HUES64 (cell line): ENCODE results near the gene PTGS2.
"Not testable (repeated sequence)": the region's sequence is repeated elsewhere in the genome, so short reads cannot be mapped to it uniquely, and the experiment has no call there.

Experiments
- H3K27ac ChIP-seq: 2 replicates; pipeline ENCODE4 v1.7.0; 2013; ENCODE audit warnings: low read depth, low read length, inconsistent platforms
- H3K27me3 ChIP-seq: 2 replicates; pipeline ENCODE4 v1.6.1; 2013; ENCODE audit warnings: mild to moderate bottlenecking, low read length; ENCODE audit not compliant: insufficient read depth
- H3K36me3 ChIP-seq: 2 replicates; pipeline ENCODE4 v1.6.1; 2013; ENCODE audit warnings: mild to moderate bottlenecking, low read length; ENCODE audit not compliant: insufficient read depth
- H3K4me1 ChIP-seq: 2 replicates; pipeline ENCODE4 v1.6.1; 2013; ENCODE audit warnings: mild to moderate bottlenecking, low read length, moderate library complexity; ENCODE audit not compliant: insufficient read depth
- H3K4me3 ChIP-seq: 2 replicates; pipeline ENCODE4 v1.5.1; 2013; ENCODE audit warnings: mild to moderate bottlenecking, low read length, moderate library complexity
- H3K9ac ChIP-seq: 2 replicates; pipeline ENCODE4 v1.6.1; 2013; ENCODE audit warnings: mild to moderate bottlenecking, low read depth, low read length
- H3K9me3 ChIP-seq: 2 replicates; pipeline ENCODE4 v1.6.1; 2013; ENCODE audit warnings: low read depth, low read length; ENCODE audit not compliant: insufficient read depth
- WGBS: fragments of 150-250, 120-280 bp; methylation state at CpG from one replicate; pipeline ENCODE4 v1.1.7; 2013; ENCODE audit warnings: missing lambda C conversion rate; 5-methylcytosine and 5-hydroxymethylcytosine counted together

PTGS2 gene

GRCh38 chr1:186637567-186637966, 42.7 kb downstream of the PTGS2 start:
- not testable (repeated sequence) for H3K9me3 ChIP-seq, H3K27me3 ChIP-seq, H3K36me3 ChIP-seq, H3K27ac ChIP-seq
- H3K4me3 ChIP-seq = peak overlapping the region; percentile 57
- 9% methylated on average over 10 of the region's 16 CpGs for WGBS
- peaks cover 11% of the 10 kb centered on the region for H3K4me1 ChIP-seq
- H3K9ac ChIP-seq = peak overlapping the region; percentile 55

DNA sequence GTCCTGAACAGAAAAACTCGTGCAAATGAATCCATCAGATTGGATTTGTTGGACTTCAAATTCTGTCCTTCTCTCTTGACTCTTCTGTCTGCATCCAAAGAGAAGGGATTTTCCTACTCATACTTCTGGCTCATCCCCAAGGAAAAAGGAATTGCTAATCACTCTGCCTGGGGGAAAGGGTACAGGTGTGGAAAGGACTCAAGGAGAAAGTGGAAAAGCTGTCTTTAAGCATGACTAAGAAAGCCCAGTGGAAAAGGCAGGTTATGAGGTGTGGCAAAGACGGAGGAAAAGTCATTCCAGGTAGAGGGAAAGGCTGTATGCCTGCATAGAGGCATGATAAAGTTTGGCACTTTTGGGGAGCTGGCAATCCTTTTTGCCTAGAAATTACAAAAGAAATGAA, 43.4 kb downstream of the PTGS2 start:
- no peak overlapping the region for H3K9ac ChIP-seq
- H3K36me3 ChIP-seq = no peaks in the 10 kb centered on the region
- H3K9me3 ChIP-seq = no peaks in the 10 kb centered on the region
- 65% methylated on average over 2 of the region's 2 CpGs for WGBS
- H3K4me3 ChIP-seq = peak overlapping the region; percentile 57
- H3K27me3 ChIP-seq = peaks cover 7% of the 10 kb centered on the region; the same call in 1 of the 2 replicates
- no peak overlapping the region for H3K27ac ChIP-seq
- H3K4me1 ChIP-seq = peaks cover 11% of the 10 kb centered on the region

DNA sequence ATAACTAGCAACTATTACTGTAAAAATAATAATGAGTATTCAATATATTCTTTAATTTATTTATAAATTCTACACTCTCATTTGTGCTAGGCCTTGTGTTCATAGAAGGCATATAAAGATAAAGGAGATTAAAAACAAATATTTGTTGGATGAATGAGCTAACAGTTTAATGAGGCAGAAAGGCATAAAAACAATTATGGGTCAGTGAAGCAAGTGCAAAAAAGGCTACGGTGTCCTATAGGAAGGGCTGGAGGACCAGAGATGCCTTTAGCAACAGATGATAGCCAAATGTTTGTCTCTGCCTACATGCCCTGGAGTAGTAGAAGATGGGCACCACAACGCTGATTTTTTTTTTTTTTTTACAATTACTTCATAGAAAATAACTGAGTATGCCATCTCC, 45.7 kb downstream of the PTGS2 start:
- no peaks in the 10 kb centered on the region for H3K9me3 ChIP-seq
- no peak overlapping the region for H3K4me3 ChIP-seq
- WGBS = 95% methylated on average over 1 of the region's 2 CpGs
- peaks cover 11% of the 10 kb centered on the region for H3K4me1 ChIP-seq
- H3K9ac ChIP-seq = no peak overlapping the region
- no peak overlapping the region for H3K27ac ChIP-seq
- H3K36me3 ChIP-seq = no peaks in the 10 kb centered on the region
- H3K27me3 ChIP-seq = peaks cover 7% of the 10 kb centered on the region; the same call in 1 of the 2 replicates

GRCh38 chr1:186633116-186633515, 47.1 kb downstream of the PTGS2 start:
- WGBS = 90% methylated on average over 1 of the region's 1 CpG
- no peaks in the 10 kb centered on the region for H3K9me3 ChIP-seq
- H3K4me3 ChIP-seq = no peak overlapping the region
- peaks cover 7% of the 10 kb centered on the region; the same call in 1 of the 2 replicates for H3K27me3 ChIP-seq
- H3K4me1 ChIP-seq = peaks cover 11% of the 10 kb centered on the region
- no peak overlapping the region for H3K27ac ChIP-seq
- H3K36me3 ChIP-seq = no peaks in the 10 kb centered on the region
- no peak overlapping the region for H3K9ac ChIP-seq

- Histone ChIP-seq H3K36me3 (no peaks in the 10 kb centered on the region), H3K27me3 (no peaks in the 10 kb centered on the region), H3K9ac (no peak overlapping the region), H3K4me3 (no peak overlapping the region), H3K4me1 (peaks cover 5% of the 10 kb centered on the region; the same call in 1 of the 2 replicates), H3K27ac (no peak overlapping the region), H3K9me3 (no peaks in the 10 kb centered on the region)
- 92% methylated on average over 1 of the region's 1 CpG for WGBS
Measured at GRCh38 chr1:186629341-186629740, 50.9 kb downstream of the PTGS2 start.

GRCh38 chr1:186628910-186629309, 51.3 kb downstream of the PTGS2 start:
- H3K4me3 ChIP-seq = no peak overlapping the region
- no peaks in the 10 kb centered on the region for H3K36me3 ChIP-seq
- H3K9me3 ChIP-seq = no peaks in the 10 kb centered on the region
- H3K4me1 ChIP-seq = peaks cover 5% of the 10 kb centered on the region; the same call in 1 of the 2 replicates
- H3K27ac ChIP-seq = no peak overlapping the region
- H3K9ac ChIP-seq = no peak overlapping the region
- no peaks in the 10 kb centered on the region for H3K27me3 ChIP-seq

GRCh38 chr1:186627019-186627418, 53.2 kb downstream of the PTGS2 start:
- Histone ChIP-seq H3K9me3 (no peaks in the 10 kb centered on the region), H3K9ac (no peak overlapping the region), H3K4me3 (no peak overlapping the region), H3K27ac (no peak overlapping the region), H3K36me3 (no peaks in the 10 kb centered on the region), H3K4me1 (no peaks in the 10 kb centered on the region), H3K27me3 (no peaks in the 10 kb centered on the region)
- WGBS = 87% methylated on average over 2 of the region's 2 CpGs

DNA sequence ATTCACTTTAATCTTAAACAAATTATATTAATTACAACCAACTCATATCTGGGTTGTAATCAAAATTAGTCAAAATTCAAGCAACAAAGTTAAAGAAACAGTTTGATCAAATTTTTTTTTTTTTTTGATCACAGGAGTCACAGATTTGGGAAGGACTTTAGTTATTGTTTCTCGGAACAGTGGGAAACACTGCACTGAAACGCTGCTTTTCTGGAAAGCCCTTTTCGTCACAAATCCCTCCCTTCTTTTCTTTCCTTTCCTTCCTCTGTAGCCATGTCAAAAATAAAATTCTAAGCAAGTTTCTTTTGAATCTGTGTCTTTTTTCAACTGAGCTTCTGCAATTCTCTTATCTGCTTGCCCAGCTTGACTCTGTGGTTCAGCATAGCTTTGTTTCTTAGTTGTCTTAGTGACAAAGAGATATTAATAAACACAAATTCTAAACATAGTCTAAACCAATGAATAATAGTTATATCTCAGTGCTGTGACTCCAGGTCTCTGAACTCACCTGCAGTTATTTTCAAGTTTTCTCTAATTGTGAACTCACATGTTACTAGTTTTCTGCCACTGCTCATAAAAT, 53.8 kb downstream of the PTGS2 start:
- Histone ChIP-seq H3K9me3 (no peaks in the 10 kb centered on the region), H3K4me3 (no peak overlapping the region), H3K27me3 (no peaks in the 10 kb centered on the region), H3K9ac (no peak overlapping the region), H3K36me3 (no peaks in the 10 kb centered on the region), H3K27ac (no peak overlapping the region), H3K4me1 (no peaks in the 10 kb centered on the region)
- WGBS = 89% methylated on average over 3 of the region's 3 CpGs

DNA sequence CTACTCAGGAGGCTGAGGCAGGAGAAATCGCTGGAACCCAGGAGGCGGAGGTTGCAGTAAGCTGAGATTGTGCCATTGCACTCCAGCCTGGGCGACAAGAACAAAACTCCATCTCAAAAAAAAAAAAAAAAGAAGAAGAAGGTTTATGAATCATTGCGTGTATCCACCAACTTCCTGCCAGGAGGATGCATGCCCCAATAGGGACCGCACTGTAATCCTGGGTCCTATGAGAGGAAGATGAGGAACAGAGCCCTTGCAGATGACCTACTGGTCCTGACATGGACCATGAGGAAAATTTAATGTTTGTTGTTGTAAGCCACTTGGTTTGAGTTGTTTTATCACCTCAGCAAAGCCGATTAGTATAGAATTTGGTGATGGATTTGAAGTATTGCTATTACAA, 56.7 kb downstream of the PTGS2 start:
- 97% methylated on average over 5 of the region's 6 CpGs for WGBS
- no peaks in the 10 kb centered on the region for H3K27me3 ChIP-seq
- no peaks in the 10 kb centered on the region for H3K9me3 ChIP-seq
- no peak overlapping the region for H3K9ac ChIP-seq
- H3K4me1 ChIP-seq = no peaks in the 10 kb centered on the region
- H3K4me3 ChIP-seq = no peak overlapping the region
- no peaks in the 10 kb centered on the region for H3K36me3 ChIP-seq
- no peak overlapping the region for H3K27ac ChIP-seq
